Measurements from ENCODE around the gene XKR3. TPM values are rescaled to one million over a fixed set of nuclear protein-coding genes. Genes with fewer than 3 reads are reported as not detected.
"Not testable (repeated sequence)": the region's sequence is repeated elsewhere in the genome, so short reads cannot be mapped to it uniquely, and the experiment has no call there.

The XKR3 gene
- total RNA-seq, 1 donor from 2014 or later = 0.16 TPM

GRCh38 chr22:16806401-16806800 lies 18.8 kb downstream of the XKR3 start:
- intact Hi-C loops (cut with micrococcal nuclease) = no loop called here

DNA sequence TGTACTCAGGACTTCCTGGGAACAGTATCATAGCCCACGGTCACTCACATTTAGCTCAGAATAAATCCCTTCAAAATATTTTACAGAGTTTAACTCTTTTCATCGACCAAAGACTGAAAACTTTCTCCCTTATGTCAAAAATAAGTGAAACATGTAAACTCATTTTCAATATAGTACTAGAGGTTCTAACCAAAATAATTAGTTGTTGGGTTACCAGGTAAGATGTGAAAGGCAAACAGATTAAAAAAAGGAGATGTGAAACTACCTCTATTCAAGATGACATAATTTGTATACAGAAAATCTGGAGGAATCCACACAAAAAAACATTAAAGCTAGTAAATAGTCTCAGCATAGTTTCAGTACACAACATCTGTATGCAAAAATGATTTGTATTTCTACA lies 20.3 kb downstream of the XKR3 start:
- intact Hi-C loops (cut with micrococcal nuclease) = no loop called here

DNA sequence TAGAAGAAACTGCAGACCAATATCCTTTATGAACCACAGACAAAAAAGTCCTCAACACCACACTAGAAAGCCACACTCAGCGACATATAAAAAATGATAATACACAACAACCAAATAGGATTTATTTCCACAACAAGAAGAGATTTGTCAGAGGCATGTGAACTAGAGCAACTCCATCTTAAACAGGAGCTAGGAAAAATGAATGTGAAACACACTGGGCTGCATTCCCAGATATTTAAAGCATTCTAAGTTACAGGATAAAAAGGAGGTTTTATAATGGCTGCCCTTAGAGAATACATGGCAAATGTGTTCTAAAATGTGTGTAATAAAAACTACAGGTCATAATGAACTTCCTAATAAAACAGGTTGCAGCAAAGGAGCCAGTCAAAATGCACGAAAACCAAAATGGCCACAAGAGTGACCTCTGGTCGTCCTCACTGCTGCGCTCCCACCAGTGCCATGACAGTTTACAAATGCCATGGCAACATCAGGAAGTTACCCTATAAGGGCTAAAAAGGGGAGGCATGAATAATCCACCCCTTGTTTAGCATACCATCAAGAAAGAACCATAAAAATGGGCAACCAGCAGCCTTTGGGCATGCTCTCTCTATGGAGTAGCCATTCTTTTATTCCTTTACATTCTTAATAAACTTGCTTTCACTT lies 21.8 kb downstream of the XKR3 start:
- intact Hi-C loops (cut with micrococcal nuclease) = no loop called here

DNA sequence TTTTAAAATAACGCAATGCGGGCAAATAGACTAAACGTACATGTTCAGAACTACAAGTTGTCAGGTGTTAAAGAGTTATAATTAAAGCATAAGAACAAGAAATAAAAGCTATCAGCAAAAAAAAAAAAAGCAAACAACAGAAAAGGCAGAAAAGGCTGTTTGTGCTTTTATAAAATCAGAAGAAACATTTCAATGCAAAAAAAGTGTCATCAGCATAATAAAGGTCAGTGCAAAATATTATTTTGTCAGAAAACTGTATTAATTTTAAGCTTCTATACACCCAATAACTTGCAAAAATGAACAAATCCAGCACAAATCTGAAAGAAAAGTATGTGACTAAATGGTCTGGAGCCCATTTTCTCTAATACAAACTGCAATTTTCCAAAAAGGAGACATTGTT lies 23.6 kb downstream of the XKR3 start:
- intact Hi-C loops (cut with micrococcal nuclease) = no loop called here

- intact Hi-C loops (cut with micrococcal nuclease) = no loop called here
Measured at GRCh38 chr22:16801088-16801487, 24.1 kb downstream of the XKR3 start.

DNA sequence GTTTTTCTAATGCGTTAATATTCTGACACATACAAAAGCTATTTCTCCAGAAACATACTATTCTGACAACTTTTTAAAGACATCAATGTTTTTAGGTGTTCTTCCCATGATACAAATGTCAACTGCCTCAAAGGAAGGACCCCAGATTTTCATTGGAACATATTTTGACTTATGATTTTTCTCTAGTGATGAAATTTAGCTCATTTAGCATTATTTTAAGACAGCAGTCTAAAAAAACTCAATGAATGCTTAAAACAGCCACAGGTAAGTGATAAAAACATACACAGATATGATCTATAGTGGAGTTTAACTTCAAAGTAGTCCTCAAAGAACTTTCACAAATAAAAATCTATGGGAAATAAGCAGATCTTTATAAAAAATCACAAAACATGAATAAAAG lies 24.9 kb downstream of the XKR3 start:
- intact Hi-C loops (cut with micrococcal nuclease) = no loop called here

DNA sequence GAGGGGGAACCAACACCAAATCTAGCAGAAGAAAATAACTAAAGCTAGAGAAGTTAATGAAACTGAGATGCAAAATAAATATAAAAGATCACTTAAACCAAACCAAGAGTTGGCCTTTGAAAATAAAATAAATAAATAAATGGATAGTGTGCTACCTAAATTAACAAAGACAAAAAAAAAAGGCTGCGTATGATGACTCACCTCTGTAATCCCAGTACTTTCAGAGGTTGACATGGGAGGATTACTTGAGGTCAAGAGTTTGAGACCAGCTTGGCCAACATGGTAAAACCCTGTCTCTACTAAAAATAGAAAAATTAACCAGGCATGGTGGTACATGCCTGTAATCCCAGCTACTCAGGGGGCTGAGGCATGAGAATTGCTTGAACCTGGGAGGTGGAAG lies 29.7 kb downstream of the XKR3 start:
- intact Hi-C loops (cut with micrococcal nuclease) = not testable (repeated sequence)

DNA sequence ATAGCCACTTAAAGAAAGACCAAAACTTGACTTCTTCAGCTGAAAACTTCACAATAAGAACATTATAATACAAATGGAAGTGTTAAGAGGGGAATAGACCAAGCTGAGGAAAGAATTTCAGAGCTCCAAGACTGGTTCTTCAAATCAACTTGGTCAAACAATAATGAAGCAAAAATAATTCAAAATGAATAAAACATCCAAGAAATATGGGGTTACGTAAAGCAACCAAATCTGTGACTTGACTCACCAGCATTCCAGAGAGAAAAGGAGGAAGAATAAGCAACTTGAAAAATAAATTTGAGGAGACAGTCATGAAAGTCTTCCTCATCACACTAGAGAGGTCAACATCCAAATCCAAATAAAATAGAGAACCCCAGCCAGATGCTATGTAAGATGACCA lies 31.4 kb downstream of the XKR3 start:
- intact Hi-C loops (cut with micrococcal nuclease) = no loop called here

DNA sequence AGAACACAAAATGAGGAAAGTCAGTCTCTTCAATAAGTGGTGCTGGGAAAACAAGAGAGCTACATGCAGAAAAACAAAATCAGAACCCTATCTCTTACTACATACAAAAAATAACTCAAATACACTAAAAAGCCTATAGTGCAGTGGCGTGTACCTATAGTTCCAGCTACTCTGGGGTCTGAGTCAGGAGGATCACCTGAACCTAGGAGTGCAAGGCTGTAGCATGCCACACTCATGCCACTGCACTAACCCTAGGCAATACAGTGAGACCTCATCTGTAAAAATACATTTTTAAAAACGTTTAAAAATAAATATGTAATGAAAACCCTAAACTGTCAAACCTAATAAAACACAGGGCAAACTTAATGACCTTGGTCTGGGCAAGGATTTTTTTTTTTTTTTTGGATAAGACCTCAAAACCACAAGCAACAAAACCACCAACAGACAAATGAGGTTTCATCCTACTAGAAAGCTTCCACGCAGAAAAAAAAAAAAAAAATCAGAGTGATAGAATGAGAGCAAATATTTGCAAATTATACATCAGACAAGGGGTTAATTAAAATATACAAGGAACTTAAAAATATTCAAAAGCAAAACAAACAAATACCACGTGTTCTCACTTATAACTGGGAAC lies 35.2 kb downstream of the XKR3 start:
- intact Hi-C loops (cut with micrococcal nuclease) = no loop called here

DNA sequence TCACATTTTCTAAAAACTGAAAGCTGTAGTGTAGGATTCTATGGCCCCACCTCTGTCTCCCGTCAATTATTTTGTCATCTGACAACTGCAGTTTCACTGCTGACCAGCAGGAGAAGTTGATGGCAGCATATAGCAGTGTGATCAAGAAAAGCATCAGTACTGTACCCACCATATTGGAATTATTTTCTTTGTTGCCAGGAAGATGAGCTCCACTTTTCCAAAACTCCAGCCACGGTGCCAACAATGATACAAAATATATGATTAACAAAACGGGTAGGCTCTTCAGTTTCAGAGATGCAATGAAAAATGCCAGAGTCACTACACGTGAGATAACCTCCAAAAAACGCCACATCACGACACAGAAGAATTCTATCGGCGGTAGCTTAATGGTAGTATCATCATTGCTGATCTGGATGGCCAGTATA lies 41.3 kb downstream of the XKR3 start:
- intact Hi-C loops (cut with micrococcal nuclease) = no loop called here

GRCh38 chr22:16783453-16783852 lies 41.8 kb downstream of the XKR3 start:
- intact Hi-C loops (cut with micrococcal nuclease) = no loop called here

DNA sequence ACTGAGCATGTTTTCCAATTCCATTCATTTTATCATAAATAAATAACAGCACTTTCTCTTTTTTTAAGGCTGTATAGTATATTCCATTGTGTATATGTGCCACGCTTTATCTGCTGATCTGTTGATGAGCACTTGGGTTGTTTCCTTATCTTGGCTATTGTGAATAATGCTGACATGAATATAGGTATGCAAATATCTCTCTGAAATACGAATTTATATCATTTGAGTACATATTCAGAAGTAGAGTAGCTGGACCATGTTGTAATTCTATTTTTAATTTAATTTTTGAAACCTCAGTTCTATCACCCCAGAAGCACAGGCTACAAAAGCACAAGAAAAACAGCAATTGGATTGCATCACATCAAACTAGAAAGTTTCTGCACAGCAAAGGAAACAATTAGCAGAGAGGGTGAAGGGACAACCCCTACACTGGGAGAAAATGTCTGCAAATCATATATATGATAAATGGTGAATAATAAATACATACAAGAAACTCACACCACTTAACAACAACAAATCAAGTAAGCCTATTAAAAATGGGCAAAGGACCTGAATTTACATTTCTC lies 43.4 kb downstream of the XKR3 start:
- intact Hi-C loops (cut with micrococcal nuclease) = no loop called here

GRCh38 chr22:16781074-16781763 lies 44.0 kb downstream of the XKR3 start:
- intact Hi-C loops (cut with micrococcal nuclease) = no loop called here

- intact Hi-C loops (cut with micrococcal nuclease) = loop anchor here (10.0 kb wide), 1 partner anchor 137 kb away; no protein-coding TSS in a partner anchor
Measured at GRCh38 chr22:16777284-16777924, 47.8 kb downstream of the XKR3 start.

DNA sequence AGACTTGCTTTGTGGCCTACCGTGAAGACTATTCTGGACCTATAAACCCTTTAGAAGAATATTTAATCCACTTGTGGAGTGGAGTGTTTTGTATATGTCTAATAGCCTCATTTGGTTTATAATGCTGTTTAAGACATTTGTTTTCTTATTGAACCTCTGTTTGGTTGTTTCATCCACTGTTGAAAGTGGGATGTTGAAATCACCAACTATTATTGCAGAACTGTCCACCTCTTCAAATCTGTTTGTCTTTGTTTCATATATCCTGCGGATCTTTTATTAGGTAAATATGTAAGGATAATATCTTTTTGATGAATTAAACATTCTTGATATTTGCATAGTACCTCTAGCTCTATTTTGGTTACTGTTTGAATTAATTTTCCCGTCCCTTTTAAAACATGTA lies 49.1 kb downstream of the XKR3 start:
- intact Hi-C loops (cut with micrococcal nuclease) = loop anchor here (10.0 kb wide), 1 partner anchor 139 kb away; no protein-coding TSS in a partner anchor

- intact Hi-C loops (cut with micrococcal nuclease) = loop anchor here (2.0 to 10.0 kb wide), 2 partner anchors 116 to 140 kb away; no protein-coding TSS in a partner anchor
Measured at GRCh38 chr22:16774911-16775500, 50.2 kb downstream of the XKR3 start.

DNA sequence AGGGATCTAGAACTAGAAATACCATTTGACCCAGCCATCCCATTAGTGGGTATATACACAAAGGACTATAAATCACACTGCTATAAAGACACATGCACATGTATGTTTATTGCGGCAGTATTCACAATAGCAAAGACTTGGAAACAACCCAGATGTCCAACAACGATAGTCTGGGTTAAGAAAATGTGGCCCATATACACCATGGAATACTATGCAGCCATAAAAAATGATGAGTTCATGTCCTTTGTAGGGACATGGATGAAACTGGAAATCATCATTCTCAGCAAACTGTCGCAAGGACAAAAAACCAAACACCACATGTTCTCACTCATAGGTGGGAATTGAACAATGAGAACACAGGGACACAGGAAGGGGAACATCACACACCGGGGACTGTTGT lies 53.6 kb downstream of the XKR3 start:
- intact Hi-C loops (cut with micrococcal nuclease) = loop anchor here (10.0 kb wide), 1 partner anchor 143 kb away; no protein-coding TSS in a partner anchor

GRCh38 chr22:16767927-16768326 lies 57.3 kb downstream of the XKR3 start:
- intact Hi-C loops (cut with micrococcal nuclease) = not testable (repeated sequence)

DNA sequence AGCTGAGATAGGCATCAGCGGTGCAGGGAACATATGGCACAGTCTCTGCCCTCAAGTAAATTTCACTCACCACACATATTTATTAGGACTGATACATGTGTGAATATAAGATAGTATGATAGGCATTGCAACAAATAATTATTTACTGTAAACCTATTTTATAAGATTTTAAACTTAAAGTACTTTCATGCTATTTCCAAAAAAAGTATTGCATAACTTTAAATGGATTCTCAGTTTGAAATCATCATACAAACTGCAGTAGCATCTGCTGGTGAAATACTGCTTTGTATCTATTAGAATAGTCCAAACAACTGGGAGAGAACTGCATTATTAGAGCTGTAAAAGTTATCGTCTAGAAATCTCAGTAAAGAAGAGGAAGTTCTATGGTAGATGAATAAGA lies 63.0 kb downstream of the XKR3 start:
- intact Hi-C loops (cut with micrococcal nuclease) = not testable (repeated sequence)

DNA sequence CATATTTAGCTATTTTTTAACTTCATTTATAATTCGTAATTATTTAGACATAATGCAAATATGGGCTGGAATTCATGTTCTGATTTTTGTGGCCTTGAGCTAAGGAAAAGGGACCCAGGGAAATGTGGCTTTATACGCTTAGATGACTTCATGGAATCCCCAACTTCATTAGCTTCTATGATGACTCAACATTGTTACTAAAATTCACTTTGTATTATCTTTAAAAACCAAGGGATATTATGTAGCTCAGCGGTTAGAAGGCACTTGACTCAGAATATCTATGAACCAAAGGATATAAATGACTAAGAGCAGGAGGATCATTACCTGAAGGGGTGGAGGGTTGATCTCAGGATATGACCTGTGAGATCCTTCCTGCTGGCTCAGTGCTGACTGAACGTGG lies 64.8 kb downstream of the XKR3 start:
- intact Hi-C loops (cut with micrococcal nuclease) = not testable (repeated sequence)

DNA sequence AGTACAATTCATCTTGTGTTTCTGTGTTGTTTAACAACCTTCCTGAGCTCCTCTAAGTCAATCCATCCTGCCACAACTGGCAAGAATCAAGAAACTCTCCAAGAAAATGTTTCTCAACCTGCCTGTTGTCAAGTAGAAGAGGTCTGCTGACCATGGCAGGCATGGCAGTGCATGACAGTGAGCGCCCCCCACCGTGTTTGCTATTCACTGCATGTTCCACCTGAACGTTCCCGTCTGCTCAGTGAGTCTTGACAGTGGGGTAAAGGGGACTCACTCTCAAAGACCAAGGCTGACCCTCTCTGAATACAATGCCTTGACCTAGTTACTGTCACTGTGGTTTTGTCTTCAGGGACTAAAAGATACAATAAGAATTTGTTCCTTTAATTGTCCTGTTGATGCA lies 75.9 kb downstream of the XKR3 start:
- intact Hi-C loops (cut with micrococcal nuclease) = not testable (repeated sequence)
